SH-SY5Y (cell line): ENCODE results near the gene CAPN11.

Source experiments
- GATA2 ChIP-seq: IDR thresholded peaks from 2 replicates; pipeline ENCODE4 v1.6.1; 2011; ENCODE audit warnings: mild to moderate bottlenecking, low read depth, low read length
- GATA3 ChIP-seq: IDR thresholded peaks from 2 replicates; pipeline ENCODE4 v1.6.1; 2011; ENCODE audit warnings: low read depth, mild to moderate bottlenecking, low read length, moderate library complexity

DNA sequence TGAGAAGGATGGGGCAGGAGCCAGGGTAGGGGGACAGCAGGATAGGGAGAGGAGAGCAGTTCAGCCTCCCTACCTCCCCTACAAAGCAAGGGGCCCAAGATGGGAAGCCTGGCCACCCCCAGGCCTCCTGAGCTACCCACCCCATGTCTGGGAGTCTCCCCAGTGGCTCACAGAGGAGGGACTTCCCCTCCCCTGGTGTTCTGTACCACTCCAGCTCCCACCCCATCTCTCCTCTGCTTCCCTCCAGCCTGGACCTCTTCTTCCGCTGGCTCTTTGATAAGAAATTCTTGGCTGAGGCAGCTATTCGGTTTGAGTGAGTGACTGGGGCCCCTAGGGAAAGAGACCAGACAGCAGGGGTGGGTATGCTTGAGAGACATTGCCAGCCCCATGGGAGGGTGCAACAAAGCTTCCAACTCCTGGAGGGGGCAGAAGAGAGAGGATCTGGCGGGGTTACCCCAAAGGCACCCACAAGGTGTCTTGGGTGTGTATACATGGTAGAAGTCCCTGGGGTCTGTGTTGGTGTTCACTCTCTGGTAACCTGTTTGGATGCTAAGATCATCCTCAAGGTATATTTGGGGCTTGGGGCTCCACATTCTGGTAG lies 8.2 kb upstream of the CAPN11 start:
- TF ChIP-seq GATA3 (no peak), GATA2 (no peak)
